ENCODE results near the gene ADAMTS17.

DNA sequence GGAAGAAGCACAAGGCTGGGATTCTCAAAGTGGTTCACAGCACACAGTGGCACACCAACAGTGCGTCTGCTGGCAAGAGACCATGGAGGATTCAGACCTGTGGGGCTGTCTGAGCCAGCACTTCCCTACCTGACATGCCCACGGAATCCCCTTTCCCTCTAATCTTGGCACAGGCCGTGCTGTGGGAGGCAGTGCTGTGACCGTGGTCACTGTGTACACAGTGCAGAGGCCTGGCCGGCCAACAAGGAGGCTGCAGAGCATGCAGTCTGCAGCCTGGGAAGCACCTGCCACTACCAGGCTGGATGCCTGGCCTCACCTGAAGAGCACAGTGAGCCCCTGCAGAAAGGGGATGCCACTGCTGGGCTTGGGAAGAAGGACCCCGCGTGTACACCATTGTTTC lies 307.6 kb downstream of the ADAMTS17 start:
- TF ChIP-seq, protein P1, sequence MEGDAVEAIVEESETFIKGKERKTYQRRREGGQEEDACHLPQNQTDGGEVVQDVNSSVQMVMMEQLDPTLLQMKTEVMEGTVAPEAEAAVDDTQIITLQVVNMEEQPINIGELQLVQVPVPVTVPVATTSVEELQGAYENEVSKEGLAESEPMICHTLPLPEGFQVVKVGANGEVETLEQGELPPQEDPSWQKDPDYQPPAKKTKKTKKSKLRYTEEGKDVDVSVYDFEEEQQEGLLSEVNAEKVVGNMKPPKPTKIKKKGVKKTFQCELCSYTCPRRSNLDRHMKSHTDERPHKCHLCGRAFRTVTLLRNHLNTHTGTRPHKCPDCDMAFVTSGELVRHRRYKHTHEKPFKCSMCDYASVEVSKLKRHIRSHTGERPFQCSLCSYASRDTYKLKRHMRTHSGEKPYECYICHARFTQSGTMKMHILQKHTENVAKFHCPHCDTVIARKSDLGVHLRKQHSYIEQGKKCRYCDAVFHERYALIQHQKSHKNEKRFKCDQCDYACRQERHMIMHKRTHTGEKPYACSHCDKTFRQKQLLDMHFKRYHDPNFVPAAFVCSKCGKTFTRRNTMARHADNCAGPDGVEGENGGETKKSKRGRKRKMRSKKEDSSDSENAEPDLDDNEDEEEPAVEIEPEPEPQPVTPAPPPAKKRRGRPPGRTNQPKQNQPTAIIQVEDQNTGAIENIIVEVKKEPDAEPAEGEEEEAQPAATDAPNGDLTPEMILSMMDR (IDR thresholded peaks at IDR 0.05): no peak
- TF ChIP-seq SIN3A (IDR thresholded peaks at IDR 0.05; ENCODE audit: borderline replicate concordance, insufficient read depth, low read depth, low read length): no peak
- TF ChIP-seq, protein P2, sequence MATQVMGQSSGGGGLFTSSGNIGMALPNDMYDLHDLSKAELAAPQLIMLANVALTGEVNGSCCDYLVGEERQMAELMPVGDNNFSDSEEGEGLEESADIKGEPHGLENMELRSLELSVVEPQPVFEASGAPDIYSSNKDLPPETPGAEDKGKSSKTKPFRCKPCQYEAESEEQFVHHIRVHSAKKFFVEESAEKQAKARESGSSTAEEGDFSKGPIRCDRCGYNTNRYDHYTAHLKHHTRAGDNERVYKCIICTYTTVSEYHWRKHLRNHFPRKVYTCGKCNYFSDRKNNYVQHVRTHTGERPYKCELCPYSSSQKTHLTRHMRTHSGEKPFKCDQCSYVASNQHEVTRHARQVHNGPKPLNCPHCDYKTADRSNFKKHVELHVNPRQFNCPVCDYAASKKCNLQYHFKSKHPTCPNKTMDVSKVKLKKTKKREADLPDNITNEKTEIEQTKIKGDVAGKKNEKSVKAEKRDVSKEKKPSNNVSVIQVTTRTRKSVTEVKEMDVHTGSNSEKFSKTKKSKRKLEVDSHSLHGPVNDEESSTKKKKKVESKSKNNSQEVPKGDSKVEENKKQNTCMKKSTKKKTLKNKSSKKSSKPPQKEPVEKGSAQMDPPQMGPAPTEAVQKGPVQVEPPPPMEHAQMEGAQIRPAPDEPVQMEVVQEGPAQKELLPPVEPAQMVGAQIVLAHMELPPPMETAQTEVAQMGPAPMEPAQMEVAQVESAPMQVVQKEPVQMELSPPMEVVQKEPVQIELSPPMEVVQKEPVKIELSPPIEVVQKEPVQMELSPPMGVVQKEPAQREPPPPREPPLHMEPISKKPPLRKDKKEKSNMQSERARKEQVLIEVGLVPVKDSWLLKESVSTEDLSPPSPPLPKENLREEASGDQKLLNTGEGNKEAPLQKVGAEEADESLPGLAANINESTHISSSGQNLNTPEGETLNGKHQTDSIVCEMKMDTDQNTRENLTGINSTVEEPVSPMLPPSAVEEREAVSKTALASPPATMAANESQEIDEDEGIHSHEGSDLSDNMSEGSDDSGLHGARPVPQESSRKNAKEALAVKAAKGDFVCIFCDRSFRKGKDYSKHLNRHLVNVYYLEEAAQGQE (IDR thresholded peaks at IDR 0.05; ENCODE audit: insufficient read depth in 1 of 2, low read depth in 2 of 2, low read length in 1 of 2): no peak
